ENCODE results near the gene TBX15. TPM values are rescaled to one million over a fixed set of nuclear protein-coding genes. Genes with fewer than 3 reads are reported as not detected.

Gene TBX15
- total and polyA plus RNA-seq, 2 experiments from 2014 or later = 38.7 to 41.7 TPM

- no peaks in the 10 kb centered on the region for H3K36me3 ChIP-seq (ENCODE audit: low read depth)
- peaks cover 25% of the 10 kb centered on the region; the same call in 1 of the 2 replicates for H3F3A ChIP-seq (ENCODE audit: insufficient read depth)
- H3K9me3 ChIP-seq (ENCODE audit: low read depth) = no peaks in the 10 kb centered on the region
- H3K4me1 ChIP-seq (ENCODE audit: insufficient read depth) = peaks cover 16% of the 10 kb centered on the region
- H3K79me2 ChIP-seq (ENCODE audit: insufficient read depth) = peaks cover 91% of the 10 kb centered on the region
- H4K20me1 ChIP-seq (ENCODE audit: insufficient read depth) = no peaks in the 10 kb centered on the region
- H2AFZ ChIP-seq = 0 out of 2 replicates have a peak overlapping the region, but pooled peaks have one; percentile 1
- TF ChIP-seq EZH2phosphoT487 (IDR thresholded peaks at IDR 0.05; ENCODE audit: insufficient read depth, low read depth) = 0 out of 2 replicates have a peak, but pooled peaks have one; percentile 35
- no peak for TF ChIP-seq EZH2 (IDR thresholded peaks at IDR 0.05; ENCODE audit: insufficient read depth, poor library complexity, severe bottlenecking)
- peak overlapping the region; percentile 98 for H3K4me2 ChIP-seq (ENCODE audit: unreplicated experiment)
- H3K27me3 ChIP-seq (replicated peaks; ENCODE audit: insufficient read depth) = no peaks in the 10 kb centered on the region
- H3K9ac ChIP-seq = peak overlapping the region; percentile 98
- H3K27ac ChIP-seq = peak overlapping the region; percentile 96
- peak overlapping the region; percentile 82 for H3K4me3 ChIP-seq
- 2% methylated on average over 48 of the region's 48 CpGs for WGBS, 2 experiments (ENCODE audit: low coverage in 1 of 2, low lambda C conversion rate in 2 of 2, missing lambda C conversion rate in 2 of 2)
- in situ Hi-C loops (cut with MboI) = loop anchor here (10.0 kb wide), 1 partner anchor 830 kb away; no protein-coding TSS in a partner anchor
- peak; percentile 68 for DNase-seq
- no peaks in the 10 kb centered on the region for H3K9me2 ChIP-seq (ENCODE audit: insufficient read depth)
Measured at GRCh38 chr1:118984722-118985639, 3.2 kb downstream of the TBX15 start.

- H3K9ac ChIP-seq = peak overlapping the region; percentile 98
- in situ Hi-C loops (cut with MboI) = loop anchor here (10.0 kb wide), 1 partner anchor 829 kb away; no protein-coding TSS in a partner anchor
- no peaks in the 10 kb centered on the region for H3K36me3 ChIP-seq (ENCODE audit: low read depth)
- no peak overlapping the region for H2AFZ ChIP-seq
- 1 to 2% methylated on average over 43 of the region's 43 CpGs for WGBS, 2 experiments (ENCODE audit: low coverage in 1 of 2, low lambda C conversion rate in 2 of 2, missing lambda C conversion rate in 2 of 2)
- no peaks in the 10 kb centered on the region for H3K9me2 ChIP-seq (ENCODE audit: insufficient read depth)
- H3K9me3 ChIP-seq (ENCODE audit: low read depth) = no peaks in the 10 kb centered on the region
- TF ChIP-seq EZH2 (IDR thresholded peaks at IDR 0.05; ENCODE audit: insufficient read depth, poor library complexity, severe bottlenecking) (no peak), EZH2phosphoT487 (IDR thresholded peaks at IDR 0.05; ENCODE audit: insufficient read depth, low read depth) (0 out of 2 replicates have a peak, but pooled peaks have one; percentile 19)
- H4K20me1 ChIP-seq (ENCODE audit: insufficient read depth) = no peaks in the 10 kb centered on the region
- peaks cover 99% of the 10 kb centered on the region for H3K79me2 ChIP-seq (ENCODE audit: insufficient read depth)
- H3K27ac ChIP-seq = peak overlapping the region; percentile 96
- peak overlapping the region; percentile 82 for H3K4me3 ChIP-seq
- H3K4me1 ChIP-seq (ENCODE audit: insufficient read depth) = peaks cover 16% of the 10 kb centered on the region
- H3K4me2 ChIP-seq (ENCODE audit: unreplicated experiment) = peak overlapping the region; percentile 98
- DNase-seq = peak; percentile 85
- no peaks in the 10 kb centered on the region for H3K27me3 ChIP-seq (replicated peaks; ENCODE audit: insufficient read depth)
- H3F3A ChIP-seq (ENCODE audit: insufficient read depth) = peaks cover 18% of the 10 kb centered on the region; the same call in 1 of the 2 replicates
Measured at GRCh38 chr1:118984086-118984721, 3.9 kb downstream of the TBX15 start.

GRCh38 chr1:118983558-118984041 lies 4.5 kb downstream of the TBX15 start:
- WGBS, 2 experiments (ENCODE audit: low coverage in 1 of 2, low lambda C conversion rate in 2 of 2, missing lambda C conversion rate in 2 of 2) = 1% methylated on average over 22 of the region's 22 CpGs
- peak overlapping the region; percentile 82 for H3K4me3 ChIP-seq
- H3K27me3 ChIP-seq (replicated peaks; ENCODE audit: insufficient read depth) = no peaks in the 10 kb centered on the region
- in situ Hi-C loops (cut with MboI) = loop anchor here (10.0 kb wide), 1 partner anchor 829 kb away; no protein-coding TSS in a partner anchor
- no peaks in the 10 kb centered on the region for H3K9me3 ChIP-seq (ENCODE audit: low read depth)
- H3F3A ChIP-seq (ENCODE audit: insufficient read depth) = peaks cover 12% of the 10 kb centered on the region; the same call in 1 of the 2 replicates
- H3K9me2 ChIP-seq (ENCODE audit: insufficient read depth) = no peaks in the 10 kb centered on the region
- H3K4me1 ChIP-seq (ENCODE audit: insufficient read depth) = peaks cover 20% of the 10 kb centered on the region
- peak overlapping the region; percentile 98 for H3K9ac ChIP-seq
- H3K79me2 ChIP-seq (ENCODE audit: insufficient read depth) = peaks cover 100% of the 10 kb centered on the region
- peak overlapping the region; percentile 98 for H3K4me2 ChIP-seq (ENCODE audit: unreplicated experiment)
- H4K20me1 ChIP-seq (ENCODE audit: insufficient read depth) = no peaks in the 10 kb centered on the region
- TF ChIP-seq EZH2 (IDR thresholded peaks at IDR 0.05; ENCODE audit: insufficient read depth, poor library complexity, severe bottlenecking) = no peak
- TF ChIP-seq EZH2phosphoT487 (IDR thresholded peaks at IDR 0.05; ENCODE audit: insufficient read depth, low read depth) = no peak
- peak; percentile 92 for DNase-seq
- no peak overlapping the region for H2AFZ ChIP-seq
- H3K36me3 ChIP-seq (ENCODE audit: low read depth) = no peaks in the 10 kb centered on the region
- H3K27ac ChIP-seq = peak overlapping the region; percentile 96

Data from GM23248 (cell line).